Tibial artery (tissue), 4 donors: ENCODE measurements around the gene STK16.
"Not testable (repeated sequence)": the region's sequence is repeated elsewhere in the genome, so short reads cannot be mapped to it uniquely, and the experiment has no call there.

ENCODE experiments used
- DNase-seq, 2 donors: peaks; one replicate each; pipeline ENCODE4 v3.0.0-alpha.2; 2019
- H3K27ac ChIP-seq, 2 donors: fragments of 200-600 bp; sonication (generic) in 1 of 2; 1 replicate in 1 of 2; 2 replicates in 1 of 2; pipeline ENCODE4 v1.5.1; 2018 to 2019; ENCODE audit warnings: mild to moderate bottlenecking in 1 of 2
- H3K27me3 ChIP-seq, 2 donors: fragments of 200-600 bp; sonication (generic) in 1 of 2; one replicate each; pipeline versions ENCODE4 v1.5.1 to v1.6.0; 2016 to 2019
- H3K36me3 ChIP-seq, 3 donors: fragments of 200-600 bp; sonication (generic) in 2 of 3; one replicate each; pipeline ENCODE4 v1.5.1; 2016 to 2019; ENCODE audit warnings: mild to moderate bottlenecking in 2 of 3
- H3K4me1 ChIP-seq, 4 donors: fragments of 200-600 bp; sonication (generic) in 2 of 4; 1 replicate in 3 of 4; 2 replicates in 1 of 4; pipeline ENCODE4 v1.5.1; 2016 to 2019
- H3K4me3 ChIP-seq, 2 donors: fragments of 200-600 bp; sonication (generic) in 1 of 2; 1 replicate in 1 of 2; 2 replicates in 1 of 2; pipeline ENCODE4 v1.5.1; 2018 to 2019; ENCODE audit warnings: mild to moderate bottlenecking in 2 of 2
- H3K9me3 ChIP-seq, 3 donors: fragments of 200-600 bp; sonication (generic) in 1 of 3; one replicate each; pipeline ENCODE4 v1.5.1; 2016 to 2019
- CTCF ChIP-seq, 2 experiments: fragments of 200-600 bp in 1 of 2; fragments of 450-650 bp in 1 of 2; IDR thresholded peaks; one replicate each; pipeline ENCODE4 v1.5.1; 2017 to 2019; ENCODE audit warnings: antibody characterized with exemption in 2 of 2, mild to moderate bottlenecking in 1 of 2, moderate library complexity in 1 of 2
- intact Hi-C: fragments of 100-400 bp; cut with DNase I; formaldehyde crosslinking; loops from one replicate; pipeline ENCODE4 v1.15.0; 2023; ENCODE audit warnings: low total_unique reads

Gene STK16

GRCh38 chr2:219253753-219254589, 8.7 kb downstream of the STK16 start, which contains the start of gene TUBA4A:
TSS of gene TUBA4A (minus strand) at chr2:219253918. CDS start at chr2:219253858, 60 bp downstream.
- peak; percentile 26 for TF ChIP-seq CTCF (IDR thresholded peaks at IDR 0.05)
- DNase-seq = peak; percentile 85 to 93
- no peaks in the 10 kb centered on the region for H3K9me3 ChIP-seq
- peak within 1 kb of the TSS; percentile 79 to 86 for H3K4me3 ChIP-seq
- H3K27ac ChIP-seq = peak within 1 kb of the TSS; percentile 85 to 92
- peaks cover 9 to 16% (median 12%) of the 10 kb centered on the region in 3 donors for H3K36me3 ChIP-seq
- intact Hi-C loops = no loop called here
- H3K4me1 ChIP-seq = peaks cover 0 to 53% (median 41%) of the 10 kb centered on the region in 4 donors
- H3K27me3 ChIP-seq = peaks cover 0 to 14% of the 10 kb centered on the region in 2 donors

GRCh38 chr2:219254590-219255201, 9.4 kb downstream of the STK16 start:
- no peak for TF ChIP-seq CTCF (IDR thresholded peaks at IDR 0.05)
- Histone ChIP-seq H3K27ac (peak overlapping the region; percentile 85 to 92), H3K4me3 (peak overlapping the region; percentile 79 to 86), H3K9me3 (no peaks in the 10 kb centered on the region), H3K4me1 (peaks cover 0 to 46% (median 34%) of the 10 kb centered on the region in 4 donors), H3K36me3 (peaks cover 9 to 14% (median 11%) of the 10 kb centered on the region in 3 donors), H3K27me3 (peaks cover 0 to 15% of the 10 kb centered on the region in 2 donors)
- DNase-seq = no peak
- intact Hi-C loops = no loop called here

DNA sequence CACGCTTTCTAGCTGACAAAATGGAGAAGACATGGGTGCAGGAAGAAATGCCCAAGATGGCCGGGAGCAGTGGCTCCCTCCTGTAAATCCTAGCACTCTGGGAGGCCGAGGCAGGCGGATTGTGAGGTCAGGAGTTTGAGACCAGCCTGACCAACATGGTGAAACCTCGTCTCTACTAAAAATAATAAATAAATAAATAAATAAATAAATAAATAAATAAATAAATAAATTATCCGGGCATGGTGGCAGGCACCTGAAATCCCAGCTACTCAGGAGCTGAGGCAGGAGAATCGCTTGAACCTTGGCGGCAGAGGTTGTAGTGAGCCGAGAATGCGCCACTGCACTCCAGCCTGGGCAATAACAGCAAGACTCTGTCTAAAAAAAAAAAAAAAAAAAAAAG, 13.7 kb downstream of the STK16 start:
- DNase-seq, H3K4me3 ChIP-seq, H3K9me3 ChIP-seq, intact Hi-C loops, H3K4me1 ChIP-seq, H3K27ac ChIP-seq, H3K36me3 ChIP-seq: not testable (repeated sequence)
- H3K27me3 ChIP-seq = peaks cover 0 to 26% of the 10 kb centered on the region in 2 donors

DNA sequence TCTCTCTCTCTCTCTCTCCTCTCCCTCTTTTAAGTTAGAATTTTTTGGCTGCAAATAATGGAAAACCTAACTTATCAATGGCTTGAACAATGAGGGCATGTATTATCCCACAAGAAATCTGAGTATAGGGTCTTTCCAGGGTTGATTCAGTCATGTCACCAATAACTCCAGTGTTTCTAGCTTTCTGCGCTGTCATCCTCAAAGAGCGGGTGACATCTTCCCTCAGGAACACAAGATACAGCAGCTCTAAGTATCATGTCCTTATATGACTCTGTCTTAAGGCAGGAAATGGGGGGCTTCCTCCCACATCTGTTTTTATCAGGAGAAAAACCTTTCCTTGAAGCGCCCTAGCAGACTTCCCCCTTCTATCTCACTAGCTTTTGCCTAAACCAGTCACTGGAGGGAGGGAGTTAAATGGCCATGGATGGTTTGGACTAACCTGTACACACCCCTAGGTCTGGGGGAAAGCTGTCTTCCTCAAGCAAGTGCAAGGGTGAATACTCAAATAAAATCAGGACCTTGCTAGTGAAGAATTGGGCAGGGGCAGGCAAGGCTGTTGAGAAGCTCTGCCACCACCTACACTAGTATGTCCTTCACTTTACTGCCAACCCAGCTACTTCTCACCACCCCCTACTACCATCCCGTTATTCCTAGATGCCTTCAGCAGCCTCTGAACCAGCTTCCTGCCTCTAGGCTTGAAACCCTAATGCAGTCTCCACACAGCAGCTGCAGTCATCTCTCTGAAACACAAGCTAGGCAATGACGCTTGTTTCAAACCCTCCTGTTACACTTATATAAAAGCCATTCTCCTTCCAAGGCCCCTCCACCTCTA, 16.0 kb downstream of the STK16 start:
- TF ChIP-seq CTCF (IDR thresholded peaks at IDR 0.05) = no peak
- no peaks in the 10 kb centered on the region for H3K9me3 ChIP-seq
- H3K27me3 ChIP-seq = peaks cover 0 to 22% of the 10 kb centered on the region in 2 donors
- no peak overlapping the region for H3K4me3 ChIP-seq
- DNase-seq = no peak
- H3K27ac ChIP-seq = no peak overlapping the region
- intact Hi-C loops = no loop called here
- no peaks in the 10 kb centered on the region for H3K4me1 ChIP-seq
- H3K36me3 ChIP-seq = no peaks in the 10 kb centered on the region

- no peak for DNase-seq
- Histone ChIP-seq H3K36me3 (no peaks in the 10 kb centered on the region), H3K4me1 (no peaks in the 10 kb centered on the region), H3K9me3 (no peaks in the 10 kb centered on the region), H3K4me3 (no peak overlapping the region), H3K27me3 (peaks cover 0 to 1% of the 10 kb centered on the region in 2 donors), H3K27ac (no peak overlapping the region)
- TF ChIP-seq CTCF (IDR thresholded peaks at IDR 0.05) = no peak
- intact Hi-C loops = no loop called here
Observed at GRCh38 chr2:219266232-219266631, 21.0 kb downstream of the STK16 start.
